Trophoblast cell (in vitro differentiated cells and primary cell): ENCODE measurements around the gene NANS.

ENCODE experiments used
- DNase-seq, 2 donors: peaks; one replicate each; pipeline ENCODE4 v3.0.0-alpha.2; 2016
- H2AFZ ChIP-seq: 2 replicates; pipeline ENCODE4 v1.6.1; 2013; ENCODE audit warnings: low read length, moderate library complexity, mild to moderate bottlenecking; ENCODE audit not compliant: insufficient read depth, poor library complexity
- H2AK5ac ChIP-seq: 2 replicates; pipeline ENCODE4 v1.6.1; 2013; ENCODE audit warnings: mild to moderate bottlenecking, low read length
- H2BK120ac ChIP-seq: 2 replicates; pipeline ENCODE4 v1.6.1; 2013; ENCODE audit warnings: low read length, mild to moderate bottlenecking, moderate library complexity; ENCODE audit not compliant: insufficient read depth, poor library complexity
- H2BK12ac ChIP-seq: 2 replicates; pipeline ENCODE4 v1.6.1; 2013; ENCODE audit warnings: mild to moderate bottlenecking, low read length, moderate library complexity
- H2BK5ac ChIP-seq: 2 replicates; pipeline ENCODE4 v1.6.1; 2013; ENCODE audit warnings: low read length, low read depth, moderate library complexity, mild to moderate bottlenecking; ENCODE audit not compliant: poor library complexity
- H3K14ac ChIP-seq: 2 replicates; pipeline ENCODE4 v1.6.1; 2013; ENCODE audit warnings: mild to moderate bottlenecking, low read length
- H3K18ac ChIP-seq: 2 replicates; pipeline ENCODE4 v1.6.1; 2013; ENCODE audit warnings: mild to moderate bottlenecking, low read length
- H3K23ac ChIP-seq: 2 replicates; pipeline ENCODE4 v1.6.1; 2013; ENCODE audit warnings: low read length
- H3K27ac ChIP-seq: 2 replicates; pipeline ENCODE4 v1.5.1; 2013; ENCODE audit warnings: low read depth, mild to moderate bottlenecking, inconsistent platforms, low read length, moderate library complexity
- H3K27me3 ChIP-seq: 2 replicates; pipeline ENCODE4 v1.6.1; 2013; ENCODE audit warnings: inconsistent platforms, mild to moderate bottlenecking, low read length, moderate library complexity; ENCODE audit not compliant: insufficient read depth
- H3K36me3 ChIP-seq, 2 experiments: 1 replicate in 1 of 2; 2 replicates in 1 of 2; pipeline ENCODE4 v1.6.1; 2013; ENCODE audit warnings: low read length in 2 of 2, mild to moderate bottlenecking in 2 of 2, moderate library complexity in 1 of 2; ENCODE audit not compliant: insufficient read depth in 2 of 2, control insufficient read depth in 1 of 2
- H3K4ac ChIP-seq: 2 replicates; pipeline ENCODE4 v1.6.1; 2013; ENCODE audit warnings: low read depth, mild to moderate bottlenecking, low read length, moderate library complexity
- H3K4me1 ChIP-seq, 2 experiments: 1 replicate in 1 of 2; 2 replicates in 1 of 2; pipeline ENCODE4 v1.6.1; 2013; ENCODE audit warnings: low read length in 2 of 2, mild to moderate bottlenecking in 2 of 2, moderate library complexity in 1 of 2; ENCODE audit not compliant: insufficient read depth in 2 of 2, control insufficient read depth in 1 of 2
- H3K4me2 ChIP-seq: 2 replicates; pipeline ENCODE4 v1.6.1; 2013; ENCODE audit warnings: inconsistent platforms, mild to moderate bottlenecking, low read length, moderate library complexity
- H3K4me3 ChIP-seq: 2 replicates; pipeline ENCODE4 v1.5.1; 2013; ENCODE audit warnings: mild to moderate bottlenecking, low read depth, low read length, inconsistent platforms
- H3K79me1 ChIP-seq: one replicate; pipeline ENCODE4 v1.6.1; 2013; ENCODE audit warnings: low read length
- H3K79me2 ChIP-seq: 2 replicates; pipeline ENCODE4 v1.6.1; 2013; ENCODE audit warnings: low read length, mild to moderate bottlenecking; ENCODE audit not compliant: control insufficient read depth, insufficient read depth, poor library complexity
- H3K9ac ChIP-seq: 2 replicates; pipeline ENCODE4 v1.6.1; 2013; ENCODE audit warnings: mild to moderate bottlenecking, low read length
- H3K9me3 ChIP-seq: 2 replicates; pipeline ENCODE4 v1.6.1; 2013; ENCODE audit warnings: low read depth, mild to moderate bottlenecking, control low read depth, inconsistent platforms, low read length; ENCODE audit not compliant: insufficient read depth
- H4K12ac ChIP-seq: 2 replicates; pipeline ENCODE4 v1.6.1; 2013; ENCODE audit warnings: low read depth, mild to moderate bottlenecking, low read length, moderate library complexity
- H4K8ac ChIP-seq: 2 replicates; pipeline ENCODE4 v1.6.1; 2013; ENCODE audit warnings: low read depth, mild to moderate bottlenecking, low read length, moderate library complexity
- H4K91ac ChIP-seq: one replicate; pipeline ENCODE4 v1.6.1; 2013; ENCODE audit warnings: low read depth, mild to moderate bottlenecking, low read length, moderate library complexity
- WGBS: extraction: QIAGEN DNeasy Blood & Tissue Kit; methylation state at CpG from one replicate; pipeline ENCODE4 v1.1.7; 2013; ENCODE audit warnings: missing lambda C conversion rate; ENCODE audit not compliant: insufficient read length, insufficient coverage; ENCODE audit errors: extremely low coverage; 5-methylcytosine and 5-hydroxymethylcytosine counted together

The NANS gene

DNA sequence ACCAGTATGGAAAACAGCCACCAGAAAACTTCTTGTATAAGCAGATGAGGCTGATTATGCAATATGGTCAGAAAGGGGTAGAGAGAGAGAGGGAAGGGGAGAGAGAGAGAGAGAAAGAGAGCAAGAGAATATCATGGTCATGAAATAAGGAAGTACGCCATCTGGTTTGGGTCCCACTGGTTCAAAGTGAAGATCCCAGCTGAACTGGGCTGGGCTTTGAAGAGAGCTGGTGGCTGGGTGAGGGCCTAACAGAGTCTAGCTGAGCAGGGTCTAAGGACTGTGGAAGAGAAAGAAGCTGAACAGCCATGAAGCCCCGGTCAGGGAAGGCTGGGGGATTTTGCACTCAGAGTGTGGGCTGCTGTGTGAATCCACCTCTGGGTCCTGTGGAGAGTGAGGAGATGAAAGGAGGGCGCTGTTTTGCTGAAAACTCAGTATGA, 47.9 kb downstream of the NANS start:
- Histone ChIP-seq H3K36me3 (no peaks in the 10 kb centered on the region), H4K8ac (no peak overlapping the region), H2BK120ac (no peak overlapping the region), H3K79me1 (no peaks in the 10 kb centered on the region), H4K12ac (no peak overlapping the region), H2AK5ac (no peak overlapping the region), H3K18ac (no peak overlapping the region), H4K91ac (no peak overlapping the region), H3K14ac (no peak overlapping the region), H3K9ac (no peak overlapping the region), H3K27me3 (no peaks in the 10 kb centered on the region), H3K9me3 (no peaks in the 10 kb centered on the region), H2AFZ (no peak overlapping the region), H3K4ac (no peak overlapping the region), H3K23ac (no peak overlapping the region), H2BK12ac (no peak overlapping the region), H2BK5ac (no peak overlapping the region), H3K79me2 (no peaks in the 10 kb centered on the region), H3K4me3 (no peak overlapping the region), H3K4me1 (no peaks in the 10 kb centered on the region), H3K27ac (no peak overlapping the region), H3K4me2 (no peak overlapping the region)
- DNase-seq, result no peak
- no CpG with 5 or more reads among the region's 3 CpGs for WGBS

GRCh38 chr9:98105006-98105405, 48.5 kb downstream of the NANS start:
- no peak overlapping the region for H2AFZ ChIP-seq
- H3K14ac ChIP-seq, result no peak overlapping the region
- H3K4ac ChIP-seq, result no peak overlapping the region
- H3K4me1 ChIP-seq, result no peaks in the 10 kb centered on the region
- no peaks in the 10 kb centered on the region for H3K36me3 ChIP-seq
- H3K9me3 ChIP-seq, result no peaks in the 10 kb centered on the region
- H3K18ac ChIP-seq, result no peak overlapping the region
- no peak overlapping the region for H3K9ac ChIP-seq
- WGBS, result no CpG with 5 or more reads among the region's 7 CpGs
- H3K27ac ChIP-seq, result no peak overlapping the region
- H3K79me2 ChIP-seq, result no peaks in the 10 kb centered on the region
- H3K23ac ChIP-seq, result no peak overlapping the region
- H4K12ac ChIP-seq, result no peak overlapping the region
- DNase-seq, result no peak
- H2BK120ac ChIP-seq, result no peak overlapping the region
- no peak overlapping the region for H3K4me2 ChIP-seq
- H3K27me3 ChIP-seq, result no peaks in the 10 kb centered on the region
- no peak overlapping the region for H2BK5ac ChIP-seq
- H4K91ac ChIP-seq, result no peak overlapping the region
- H3K79me1 ChIP-seq, result no peaks in the 10 kb centered on the region
- H2AK5ac ChIP-seq, result no peak overlapping the region
- H4K8ac ChIP-seq, result no peak overlapping the region
- no peak overlapping the region for H2BK12ac ChIP-seq
- H3K4me3 ChIP-seq, result no peak overlapping the region

GRCh38 chr9:98107926-98108325, 51.4 kb downstream of the NANS start:
- Histone ChIP-seq H4K8ac (no peak overlapping the region), H3K9ac (no peak overlapping the region), H2AFZ (no peak overlapping the region), H3K79me2 (no peaks in the 10 kb centered on the region), H2BK12ac (no peak overlapping the region), H3K4ac (no peak overlapping the region), H3K18ac (no peak overlapping the region), H2AK5ac (no peak overlapping the region), H3K23ac (no peak overlapping the region), H3K4me2 (no peak overlapping the region), H2BK5ac (no peak overlapping the region), H4K12ac (no peak overlapping the region), H3K9me3 (no peaks in the 10 kb centered on the region), H4K91ac (no peak overlapping the region), H3K36me3 (no peaks in the 10 kb centered on the region), H3K79me1 (no peaks in the 10 kb centered on the region), H3K14ac (no peak overlapping the region), H3K4me3 (no peak overlapping the region), H3K4me1 (no peaks in the 10 kb centered on the region), H3K27ac (no peak overlapping the region), H3K27me3 (no peaks in the 10 kb centered on the region), H2BK120ac (no peak overlapping the region)
- no peak for DNase-seq
- WGBS, result no CpG with 5 or more reads among the region's 2 CpGs

DNA sequence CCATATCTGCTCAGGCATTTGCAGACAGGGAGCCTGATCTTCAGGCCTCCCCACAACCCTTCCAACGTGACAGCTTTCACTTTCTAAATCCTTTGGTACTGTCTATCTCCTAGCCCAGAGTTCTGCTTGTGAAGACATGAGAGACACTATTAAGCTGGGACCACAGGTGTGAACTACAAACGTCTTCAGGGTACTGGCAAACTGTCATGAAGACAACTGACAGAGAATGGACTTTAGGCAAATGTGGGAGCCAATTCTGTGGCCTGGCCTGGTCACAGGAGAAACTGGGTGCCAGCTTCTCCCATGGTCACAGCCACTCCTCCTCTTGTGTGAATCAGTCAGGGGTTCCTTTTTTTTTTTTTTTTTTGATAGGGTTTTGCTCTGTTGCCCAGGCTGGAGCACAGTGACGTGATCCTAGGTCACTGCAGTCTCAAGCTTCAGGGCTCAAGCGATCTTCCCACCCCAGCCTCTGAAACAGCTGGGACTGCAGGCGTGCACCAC, 52.0 kb downstream of the NANS start:
- Histone ChIP-seq H3K79me2 (no peaks in the 10 kb centered on the region), H4K91ac (no peak overlapping the region)
- no peak for DNase-seq

More for the DNA sequence above, 52.0 kb downstream of the NANS start:
- no peak overlapping the region for H2BK5ac ChIP-seq
- no peak overlapping the region for H3K14ac ChIP-seq
- no peak overlapping the region for H3K4ac ChIP-seq
- H3K23ac ChIP-seq, result no peak overlapping the region
- no peak overlapping the region for H4K12ac ChIP-seq
- H2AFZ ChIP-seq, result no peak overlapping the region
- H3K18ac ChIP-seq, result no peak overlapping the region
- H3K4me1 ChIP-seq, result no peaks in the 10 kb centered on the region
- no CpG with 5 or more reads among the region's 5 CpGs for WGBS
- H3K9me3 ChIP-seq, result no peaks in the 10 kb centered on the region
- no peak overlapping the region for H3K9ac ChIP-seq
- H3K27me3 ChIP-seq, result no peaks in the 10 kb centered on the region
- H3K4me2 ChIP-seq, result no peak overlapping the region
- H3K4me3 ChIP-seq, result no peak overlapping the region
- H2AK5ac ChIP-seq, result no peak overlapping the region
- H2BK12ac ChIP-seq, result no peak overlapping the region
- H2BK120ac ChIP-seq, result no peak overlapping the region
- no peaks in the 10 kb centered on the region for H3K79me1 ChIP-seq
- no peak overlapping the region for H3K27ac ChIP-seq
- H3K36me3 ChIP-seq, result no peaks in the 10 kb centered on the region
- no peak overlapping the region for H4K8ac ChIP-seq
